ENCODE data around the gene KLK7.
"Not testable (repeated sequence)": the region's sequence is repeated elsewhere in the genome, so short reads cannot be mapped to it uniquely, and the experiment has no call there.

Gene KLK7

GRCh38 chr19:50974702-50975556 is 8.8 kb downstream of the KLK7 start:
- DNase-seq = no peak

GRCh38 chr19:50972795-50973376 is 10.8 kb downstream of the KLK7 start:
- no peak for DNase-seq

DNA sequence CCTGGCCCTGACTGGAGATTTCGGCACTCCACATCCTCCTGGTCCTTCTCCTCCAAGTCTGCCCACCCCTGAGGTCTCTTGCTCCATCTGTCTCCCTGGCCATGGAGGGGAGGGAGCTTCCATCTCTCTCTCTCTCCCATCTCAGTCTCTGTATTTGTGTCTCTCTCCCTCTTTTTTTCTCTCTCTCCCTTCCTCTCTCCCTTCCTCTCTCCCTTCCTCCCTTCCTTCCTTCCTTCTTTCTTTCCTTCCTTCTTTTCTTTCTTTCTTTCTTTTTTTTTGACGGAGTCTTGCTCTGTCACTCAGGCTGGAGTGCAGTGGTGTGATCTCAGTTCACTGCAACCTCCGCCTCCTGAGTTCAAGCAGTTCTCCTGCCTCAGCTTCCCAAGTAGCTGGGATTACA is 13.9 kb downstream of the KLK7 start:
- not testable (repeated sequence) for DNase-seq

DNA sequence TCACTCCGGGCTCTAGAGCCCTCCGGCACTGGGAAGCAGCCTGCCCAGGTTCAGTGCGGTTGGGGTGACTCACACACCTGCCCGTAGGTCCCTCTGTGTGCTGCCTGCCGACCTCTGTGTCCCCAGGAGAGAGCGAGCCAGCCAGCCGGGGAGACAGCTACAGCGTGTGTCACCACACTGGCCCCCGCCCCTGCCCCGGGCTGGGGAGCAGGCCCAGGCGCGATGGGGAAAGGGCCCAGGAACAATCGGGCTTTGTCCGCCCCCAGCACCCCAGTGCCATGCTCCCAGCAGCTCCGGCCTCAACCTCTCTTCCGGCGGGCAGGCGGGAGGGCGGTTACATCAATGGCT is 14.3 kb downstream of the KLK7 start, which contains the start of gene KLK6:
TSS of gene KLK6 (minus strand) at position 179 of the 348 bp plus-strand sequence. CDS start 1,487 bp downstream, outside the sequence.
- DNase-seq = no peak

DNA sequence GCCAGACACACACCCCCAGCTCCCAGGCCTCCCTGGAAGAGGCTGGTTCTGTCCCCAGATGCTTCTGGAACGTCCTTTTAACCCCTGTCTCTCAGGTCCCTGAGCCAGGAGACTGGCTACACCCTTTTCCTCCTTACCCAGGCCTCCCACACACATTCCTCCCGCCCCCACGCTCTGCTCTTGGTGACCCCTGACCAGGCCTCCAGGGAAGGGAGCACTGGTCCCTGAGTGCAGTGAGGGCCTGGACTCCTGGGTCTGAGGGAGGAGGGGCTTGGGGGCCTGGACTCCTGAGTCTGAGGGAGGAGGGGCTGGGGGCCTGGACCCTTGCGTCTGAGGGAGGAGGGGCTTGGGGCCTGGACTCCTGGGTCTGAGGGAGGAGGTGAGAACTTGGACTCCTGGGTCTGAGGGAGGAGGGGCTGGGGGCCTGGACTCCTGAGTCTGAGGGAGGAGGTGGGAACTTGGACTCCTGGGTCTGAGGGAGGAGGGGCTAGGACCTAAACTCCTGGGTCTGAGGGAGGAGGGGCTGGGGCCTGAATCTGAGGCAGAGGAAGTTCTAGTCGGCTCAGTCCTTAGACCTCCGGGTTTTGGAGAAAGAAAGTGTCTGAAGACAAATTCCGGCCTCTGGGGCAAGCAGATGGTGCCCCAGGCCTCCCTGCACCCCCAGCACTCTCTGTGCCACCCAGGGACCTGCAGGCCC is 14.9 kb downstream of the KLK7 start:
- no peak for DNase-seq

- no peak for DNase-seq
Observed at GRCh38 chr19:50967929-50968715, 15.6 kb downstream of the KLK7 start.

- DNase-seq = no peak
Observed at GRCh38 chr19:50964266-50964665, 19.5 kb downstream of the KLK7 start.

DNA sequence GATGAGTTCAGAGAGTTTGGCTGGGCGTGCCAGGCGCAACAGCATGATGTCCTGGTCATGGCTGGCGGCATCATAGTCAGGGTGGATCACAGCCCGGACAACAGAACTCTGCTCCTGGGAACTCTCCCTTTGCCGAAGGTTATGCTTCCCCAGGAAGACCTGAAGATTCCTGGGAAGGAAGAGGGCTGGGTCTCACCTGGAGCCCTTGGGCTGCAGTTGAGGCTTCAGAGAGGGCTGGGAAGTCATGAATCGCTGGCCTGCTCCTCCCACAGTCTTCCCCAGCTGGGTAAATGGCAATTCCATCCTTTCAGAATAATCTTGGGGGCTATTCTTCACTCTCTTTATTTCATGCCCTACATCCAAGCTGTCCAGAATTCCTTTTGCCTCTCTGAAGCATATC is 20.3 kb downstream of the KLK7 start:
- no peak for DNase-seq

GRCh38 chr19:50962245-50962644 is 21.5 kb downstream of the KLK7 start:
- no peak for DNase-seq

DNA sequence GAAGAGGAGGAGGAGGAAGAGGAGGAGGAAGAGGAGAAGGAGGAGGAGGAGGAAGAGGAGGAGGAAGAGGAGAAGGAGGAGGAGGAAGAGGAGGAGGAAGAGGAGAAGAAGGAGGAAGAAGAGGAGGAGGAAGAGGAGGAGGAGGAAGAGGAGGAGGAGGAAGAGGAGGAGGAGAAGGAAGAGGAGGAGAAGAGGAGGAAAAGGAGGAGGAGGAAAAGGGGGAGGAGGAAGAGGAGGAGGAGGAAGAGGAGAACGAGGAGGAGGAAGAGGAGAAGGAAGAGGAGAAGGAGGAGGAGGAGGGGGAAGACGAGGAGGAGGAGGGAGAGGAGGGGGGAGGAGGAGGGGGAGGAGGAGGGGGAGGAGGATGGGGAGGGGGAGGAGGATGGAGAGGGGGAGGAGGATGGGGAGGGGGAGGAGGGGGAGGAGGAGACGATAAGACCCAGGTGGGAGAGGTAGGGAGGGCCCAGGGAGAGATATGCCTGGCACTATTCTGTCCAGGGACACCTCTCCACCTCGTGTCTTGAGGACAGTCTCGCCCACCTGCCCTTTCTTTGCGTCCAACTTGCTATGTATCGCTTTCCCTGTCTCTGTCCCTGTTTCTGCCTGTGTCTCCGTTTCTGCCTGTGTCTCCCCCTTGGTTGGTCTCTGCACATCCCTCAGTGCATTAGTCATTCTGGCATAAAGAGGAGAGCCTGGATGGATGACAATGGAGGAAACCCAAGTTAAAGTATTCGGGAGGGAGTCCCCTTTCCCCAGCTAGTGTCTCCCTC is 23.8 kb downstream of the KLK7 start:
- DNase-seq = no peak

GRCh38 chr19:50957587-50957986 is 26.1 kb downstream of the KLK7 start:
- no peak for DNase-seq

GRCh38 chr19:50952910-50953309 is 30.8 kb downstream of the KLK7 start, which contains the start of gene KLK5:
Gene KLK5, minus strand, starts transcription at chr19:50953038. Its CDS starts 381 bp downstream, at chr19:50952657.
- no peak for DNase-seq

DNA sequence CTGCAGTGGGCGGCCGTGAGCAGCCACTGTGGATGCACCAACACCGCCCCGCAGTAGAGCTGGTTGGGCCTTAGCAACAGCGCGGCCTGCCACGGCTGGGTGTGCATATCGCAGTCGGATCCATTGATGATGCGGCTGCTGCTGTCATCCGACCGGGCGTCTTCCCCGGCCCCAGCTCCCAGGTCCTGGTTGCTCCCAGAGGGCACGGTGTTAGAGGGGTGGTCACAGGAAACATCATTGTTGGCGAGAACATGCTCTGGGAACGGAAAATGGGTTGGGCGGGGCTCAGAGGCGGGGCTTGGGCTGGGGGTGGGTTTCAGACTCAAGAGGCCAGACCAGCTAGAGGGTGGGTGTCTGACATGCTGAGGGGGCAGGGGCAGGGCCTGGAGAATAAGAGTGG is 33.9 kb downstream of the KLK7 start:
- DNase-seq = no peak

DNA sequence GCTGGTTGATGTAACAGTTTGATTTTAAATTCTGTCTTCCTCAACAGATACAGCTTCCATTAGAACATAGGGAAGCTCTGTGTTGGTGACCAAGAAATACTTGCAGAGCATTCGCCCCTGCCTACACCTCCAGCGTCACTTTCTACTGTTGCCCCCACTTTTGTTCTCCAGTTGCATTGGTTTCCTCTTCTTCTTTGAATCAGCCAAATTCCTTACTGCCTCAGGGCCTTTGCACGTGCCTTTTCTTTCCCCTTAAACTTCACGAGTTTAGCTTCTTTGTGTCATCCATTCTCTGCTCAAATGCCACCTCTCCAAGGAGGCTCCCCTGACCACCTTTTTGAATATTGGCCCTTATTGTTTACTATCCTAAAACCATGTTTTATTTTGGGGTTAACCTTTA is 36.6 kb downstream of the KLK7 start:
- no peak for DNase-seq

GRCh38 chr19:50944795-50945194 is 38.9 kb downstream of the KLK7 start:
- no peak for DNase-seq

GRCh38 chr19:50943074-50943828 is 40.5 kb downstream of the KLK7 start:
- no peak for DNase-seq

- DNase-seq = no peak
Observed at GRCh38 chr19:50939596-50939995, 44.1 kb downstream of the KLK7 start.

DNA sequence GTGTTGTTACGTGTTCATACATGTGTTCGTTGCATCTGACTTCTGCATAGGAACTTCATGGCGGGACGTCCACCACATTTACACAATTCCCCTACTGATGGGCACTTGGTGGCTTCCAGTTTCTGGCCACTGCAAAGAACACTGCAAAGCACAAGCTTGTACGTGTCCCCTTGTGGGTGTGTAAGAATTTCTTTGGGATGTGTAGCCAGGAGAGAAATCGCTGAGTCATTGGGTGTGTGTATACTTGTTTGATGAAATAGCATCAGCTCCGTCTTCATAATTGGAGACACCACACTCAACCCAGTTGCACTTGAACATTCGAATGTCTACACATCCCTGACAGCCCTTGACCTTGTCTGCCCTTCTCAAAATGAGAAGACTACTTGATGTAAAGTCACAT is 50.1 kb downstream of the KLK7 start:
- no peak for DNase-seq

- no peak for DNase-seq
Observed at GRCh38 chr19:50932690-50933083, 51.0 kb downstream of the KLK7 start.

- DNase-seq = no peak
Observed at GRCh38 chr19:50932018-50932689, 51.6 kb downstream of the KLK7 start.

GRCh38 chr19:50931023-50931422 is 52.7 kb downstream of the KLK7 start:
- no peak for DNase-seq
